Neural cell (in vitro differentiated cells): ENCODE results near the gene ATMIN. TPM values are rescaled to one million over a fixed set of nuclear protein-coding genes. Genes with fewer than 3 reads are reported as not detected.

Source experiments
- H2AFZ ChIP-seq: fragments of 200-600, 300-800 bp; sonication (generic), shearing (Covaris generic); 2 replicates; pipeline ENCODE4 v1.6.0; 2014; ENCODE audit warnings: low read depth, mild to moderate bottlenecking, antibody characterized with exemption, low read length, moderate library complexity
- H3F3A ChIP-seq: fragments of 200-600 bp; shearing (Covaris generic); 2 replicates; pipeline ENCODE4 v1.6.1; 2016; ENCODE audit warnings: mild to moderate bottlenecking, moderate library complexity, mixed read lengths, antibody characterized with exemption, low read length; ENCODE audit not compliant: insufficient read depth, poor library complexity, severe bottlenecking
- H3K27ac ChIP-seq: fragments of 200-600, 300-800 bp; sonication (generic), shearing (Covaris generic); 2 replicates; pipeline ENCODE4 v1.5.1; 2014; ENCODE audit warnings: mild to moderate bottlenecking, low read length, moderate library complexity
- H3K27me3 ChIP-seq: fragments of 300-800, 200-600 bp; sonication (generic), shearing (Covaris generic); 2 replicates; pipeline ENCODE4 v1.6.0; 2014; ENCODE audit warnings: mild to moderate bottlenecking, low read depth, low read length, moderate library complexity; ENCODE audit not compliant: insufficient read depth
- H3K36me3 ChIP-seq: fragments of 300-800, 200-600 bp; sonication (generic), shearing (Covaris generic); 2 replicates; pipeline ENCODE4 v1.5.1; 2014; ENCODE audit warnings: mild to moderate bottlenecking, antibody characterized with exemption, low read length, moderate library complexity; ENCODE audit not compliant: insufficient read depth
- H3K4me2 ChIP-seq: fragments of 300-800, 200-600 bp; sonication (generic), shearing (Covaris generic); 2 replicates; pipeline ENCODE4 v1.6.0; 2014; ENCODE audit warnings: mild to moderate bottlenecking, low read length
- H3K4me3 ChIP-seq: fragments of 300-800, 200-600 bp; sonication (generic), shearing (Covaris generic); 2 replicates; pipeline ENCODE4 v1.5.1; 2014; ENCODE audit warnings: mild to moderate bottlenecking, low read length, moderate library complexity
- H3K79me2 ChIP-seq: fragments of 200-600 bp; shearing (Covaris generic); replicated peaks from 2 replicates; pipeline ENCODE4 v1.6.0; 2014; ENCODE audit warnings: mild to moderate bottlenecking, low read length, moderate library complexity; ENCODE audit not compliant: insufficient read depth
- H3K9ac ChIP-seq: fragments of 300-800, 200-600 bp; sonication (generic), shearing (Covaris generic); 2 replicates; pipeline ENCODE4 v1.6.1; 2016; ENCODE audit warnings: mild to moderate bottlenecking, low read length, mixed read lengths
- H3K9me2 ChIP-seq: fragments of 200-600 bp; shearing (Covaris generic); 2 replicates; pipeline ENCODE4 v1.6.1; 2016; ENCODE audit warnings: mild to moderate bottlenecking, low read length, mixed read lengths; ENCODE audit not compliant: insufficient read depth
- H3K9me3 ChIP-seq: fragments of 200-600, 300-800 bp; sonication (generic), shearing (Covaris generic); 2 replicates; pipeline ENCODE4 v1.6.1; 2016; ENCODE audit warnings: mild to moderate bottlenecking, mixed run types, low read length, moderate library complexity, mixed read lengths
- H4K20me1 ChIP-seq: fragments of 200-600 bp; shearing (Covaris generic); 2 replicates; pipeline ENCODE4 v1.6.1; 2016; ENCODE audit warnings: mild to moderate bottlenecking, mixed run types; ENCODE audit not compliant: insufficient read depth
- EP300 ChIP-seq: fragments of 450-650 bp; conservative IDR thresholded peaks from 2 replicates; pipeline ENCODE4 v1.6.1; 2014; ENCODE audit warnings: antibody characterized with exemption, mild to moderate bottlenecking, moderate library complexity; ENCODE audit not compliant: poor library complexity, severe bottlenecking
- EZH2 ChIP-seq: fragments of 200-600, 300-800 bp; shearing (Covaris generic), sonication (generic); IDR thresholded peaks from 2 replicates; pipeline ENCODE4 v1.6.1; 2014; ENCODE audit warnings: antibody characterized with exemption, low read length, borderline replicate concordance, mild to moderate bottlenecking; ENCODE audit not compliant: insufficient read depth, poor library complexity, severe bottlenecking
- MXI1 ChIP-seq: fragments of 450-650 bp; conservative IDR thresholded peaks from 2 replicates; pipeline ENCODE4 v1.6.1; 2014; ENCODE audit warnings: antibody characterized with exemption, mild to moderate bottlenecking; ENCODE audit not compliant: poor library complexity, severe bottlenecking
- POLR2AphosphoS5 ChIP-seq: IDR thresholded peaks from 2 replicates; pipeline ENCODE4 v1.6.1; 2012
- RAD21 ChIP-seq: fragments of 450-650 bp; conservative IDR thresholded peaks from 2 replicates; pipeline ENCODE4 v1.6.1; 2014; ENCODE audit warnings: antibody characterized with exemption, mild to moderate bottlenecking, moderate library complexity
- SMC3 ChIP-seq: fragments of 450-650 bp; conservative IDR thresholded peaks from 2 replicates; pipeline ENCODE4 v1.6.1; 2014; ENCODE audit warnings: antibody characterized with exemption, mild to moderate bottlenecking, moderate library complexity; ENCODE audit not compliant: poor library complexity
- TAF1 ChIP-seq: IDR thresholded peaks from 2 replicates; pipeline ENCODE4 v1.6.1; 2012; ENCODE audit warnings: low read depth
- polyA plus RNA-seq: library from polyadenylated mRNA; depleted of rRNA; stranded (reverse); fragments of >200 nt; gene quantifications from 2 replicates; pipeline ENCODE4 v1.2.3, GENCODE V29; 2014
- small RNA-seq, 3 experiments: library from RNA; depleted of rRNA; stranded (forward); fragments of <200 nt; gene quantifications; one replicate each; pipeline ENCODE3, GENCODE V24; 2012
- TF ChIP-seq, protein P1 (sequence below): IDR thresholded peaks from 2 replicates; pipeline ENCODE4 v1.6.1; 2012; ENCODE audit warnings: borderline replicate concordance
- TF ChIP-seq, protein P2 (sequence below): fragments of 450-650 bp; IDR thresholded peaks from 2 replicates; pipeline ENCODE4 v1.5.1; 2014; ENCODE audit warnings: antibody characterized with exemption, mild to moderate bottlenecking, moderate library complexity; ENCODE audit not compliant: poor library complexity, severe bottlenecking

Gene ATMIN
- polyA plus RNA-seq, 1 donor from 2014 or later, result 62.3 TPM

DNA sequence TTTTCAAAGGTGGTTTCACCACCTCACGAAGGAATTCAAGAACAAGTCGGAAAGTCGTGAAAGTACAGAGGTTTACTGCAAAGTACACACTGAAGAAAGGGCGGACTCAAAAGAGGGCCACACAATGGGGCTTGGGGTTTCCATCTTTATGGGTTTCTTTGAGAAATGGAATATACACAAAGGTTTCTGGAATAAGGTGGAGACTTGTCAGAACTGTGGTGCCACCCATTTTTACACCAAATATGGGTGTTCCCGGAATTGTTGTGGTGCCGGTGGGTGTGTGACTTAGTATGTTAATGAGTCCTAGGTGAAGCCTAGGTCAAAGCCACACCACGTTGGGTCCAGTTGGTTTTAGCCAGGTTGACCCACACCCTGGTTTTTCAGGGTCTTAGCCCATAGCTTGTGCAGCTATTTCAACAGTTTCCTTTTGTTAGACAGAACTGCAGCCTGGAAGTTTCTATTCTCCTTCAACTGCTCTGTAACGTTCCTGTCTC is 61.1 kb downstream of the ATMIN start:
- Histone ChIP-seq H3K4me3 (peak overlapping the region; percentile 96), H3K27ac (no peak overlapping the region), H3K9ac (no peak overlapping the region), H3K79me2 (peaks cover 5% of the 10 kb centered on the region), H3K9me2 (no peaks in the 10 kb centered on the region), H2AFZ (peak overlapping the region; percentile 59), H3K27me3 (no peaks in the 10 kb centered on the region), H3K9me3 (no peaks in the 10 kb centered on the region), H4K20me1 (no peaks in the 10 kb centered on the region), H3K4me2 (peak overlapping the region; percentile 34), H3K36me3 (no peaks in the 10 kb centered on the region), H3F3A (no peaks in the 10 kb centered on the region)
- TF ChIP-seq MXI1 (no peak), RAD21 (no peak), EZH2 (no peak), EP300 (no peak), TAF1 (no peak), SMC3 (no peak), POLR2AphosphoS5 (no peak)
- TF ChIP-seq, protein P1, sequence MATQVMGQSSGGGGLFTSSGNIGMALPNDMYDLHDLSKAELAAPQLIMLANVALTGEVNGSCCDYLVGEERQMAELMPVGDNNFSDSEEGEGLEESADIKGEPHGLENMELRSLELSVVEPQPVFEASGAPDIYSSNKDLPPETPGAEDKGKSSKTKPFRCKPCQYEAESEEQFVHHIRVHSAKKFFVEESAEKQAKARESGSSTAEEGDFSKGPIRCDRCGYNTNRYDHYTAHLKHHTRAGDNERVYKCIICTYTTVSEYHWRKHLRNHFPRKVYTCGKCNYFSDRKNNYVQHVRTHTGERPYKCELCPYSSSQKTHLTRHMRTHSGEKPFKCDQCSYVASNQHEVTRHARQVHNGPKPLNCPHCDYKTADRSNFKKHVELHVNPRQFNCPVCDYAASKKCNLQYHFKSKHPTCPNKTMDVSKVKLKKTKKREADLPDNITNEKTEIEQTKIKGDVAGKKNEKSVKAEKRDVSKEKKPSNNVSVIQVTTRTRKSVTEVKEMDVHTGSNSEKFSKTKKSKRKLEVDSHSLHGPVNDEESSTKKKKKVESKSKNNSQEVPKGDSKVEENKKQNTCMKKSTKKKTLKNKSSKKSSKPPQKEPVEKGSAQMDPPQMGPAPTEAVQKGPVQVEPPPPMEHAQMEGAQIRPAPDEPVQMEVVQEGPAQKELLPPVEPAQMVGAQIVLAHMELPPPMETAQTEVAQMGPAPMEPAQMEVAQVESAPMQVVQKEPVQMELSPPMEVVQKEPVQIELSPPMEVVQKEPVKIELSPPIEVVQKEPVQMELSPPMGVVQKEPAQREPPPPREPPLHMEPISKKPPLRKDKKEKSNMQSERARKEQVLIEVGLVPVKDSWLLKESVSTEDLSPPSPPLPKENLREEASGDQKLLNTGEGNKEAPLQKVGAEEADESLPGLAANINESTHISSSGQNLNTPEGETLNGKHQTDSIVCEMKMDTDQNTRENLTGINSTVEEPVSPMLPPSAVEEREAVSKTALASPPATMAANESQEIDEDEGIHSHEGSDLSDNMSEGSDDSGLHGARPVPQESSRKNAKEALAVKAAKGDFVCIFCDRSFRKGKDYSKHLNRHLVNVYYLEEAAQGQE, result no peak
- TF ChIP-seq, protein P2, sequence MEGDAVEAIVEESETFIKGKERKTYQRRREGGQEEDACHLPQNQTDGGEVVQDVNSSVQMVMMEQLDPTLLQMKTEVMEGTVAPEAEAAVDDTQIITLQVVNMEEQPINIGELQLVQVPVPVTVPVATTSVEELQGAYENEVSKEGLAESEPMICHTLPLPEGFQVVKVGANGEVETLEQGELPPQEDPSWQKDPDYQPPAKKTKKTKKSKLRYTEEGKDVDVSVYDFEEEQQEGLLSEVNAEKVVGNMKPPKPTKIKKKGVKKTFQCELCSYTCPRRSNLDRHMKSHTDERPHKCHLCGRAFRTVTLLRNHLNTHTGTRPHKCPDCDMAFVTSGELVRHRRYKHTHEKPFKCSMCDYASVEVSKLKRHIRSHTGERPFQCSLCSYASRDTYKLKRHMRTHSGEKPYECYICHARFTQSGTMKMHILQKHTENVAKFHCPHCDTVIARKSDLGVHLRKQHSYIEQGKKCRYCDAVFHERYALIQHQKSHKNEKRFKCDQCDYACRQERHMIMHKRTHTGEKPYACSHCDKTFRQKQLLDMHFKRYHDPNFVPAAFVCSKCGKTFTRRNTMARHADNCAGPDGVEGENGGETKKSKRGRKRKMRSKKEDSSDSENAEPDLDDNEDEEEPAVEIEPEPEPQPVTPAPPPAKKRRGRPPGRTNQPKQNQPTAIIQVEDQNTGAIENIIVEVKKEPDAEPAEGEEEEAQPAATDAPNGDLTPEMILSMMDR, result no peak

Small RNAs within 50 kb of the gene (small RNA-seq; reads per million reads assigned to genes)
- gene AC092718.3, result 0 reads per million in 3 experiments

Other genes starting within 250 kb of the ATMIN start
- gene CDYL2, start 231.2 kb upstream of the ATMIN start, polyA plus RNA-seq, result 2.6 and 4.1 TPM in 2 replicates
- gene CMC2, start 29.0 kb upstream of the ATMIN start, polyA plus RNA-seq, result 168 and 172 TPM in 2 replicates
- 1.9 and 5.3 TPM in 2 replicates for gene CENPN, start 28.6 kb upstream of the ATMIN start, polyA plus RNA-seq
- gene C16orf46, start 41.4 kb downstream of the ATMIN start, polyA plus RNA-seq, result 8.7 TPM in 2 replicates
- gene GCSH, start 60.6 kb downstream of the ATMIN start, polyA plus RNA-seq, result 66.0 and 81.8 TPM in 2 replicates
- not detected in 2 replicates for gene BCO1, start 202.8 kb downstream of the ATMIN start, polyA plus RNA-seq